HepG2 (cell line): ENCODE results near the gene TAS1R1. TPM values are rescaled to one million over a fixed set of nuclear protein-coding genes. Genes with fewer than 3 reads are reported as not detected.

Source experiments
- CCDC6 ChIP-seq: sonication (generic); formaldehyde crosslinking; IDR thresholded peaks from 2 replicates; pipeline ENCODE4 v1.8.1; 2022; ENCODE audit warnings: mild to moderate bottlenecking, missing genetic modification reagents, moderate library complexity
- DRAP1 ChIP-seq: IDR thresholded peaks from 2 replicates; pipeline ENCODE4 v1.6.1; 2016; ENCODE audit warnings: missing genetic modification reagents, missing compliant biosample characterization
- FOXK1 ChIP-seq: sonication (generic); formaldehyde crosslinking; IDR thresholded peaks from 2 replicates; pipeline ENCODE4 v1.4.0; 2020; ENCODE audit warnings: low read depth, missing genetic modification reagents, borderline replicate concordance
- HMGXB4 ChIP-seq, 2 experiments: sonication (generic) in 1 of 2; formaldehyde crosslinking in 1 of 2; IDR thresholded peaks; 2 replicates each; pipeline versions ENCODE4 v1.4.0 to v1.6.1; 2018 to 2020; ENCODE audit warnings: missing genetic modification reagents in 2 of 2, borderline replicate concordance in 1 of 2, low read depth in 1 of 2, mild to moderate bottlenecking in 1 of 2, missing biosample characterization in 1 of 2
- IKZF1 ChIP-seq: fragments of 450-650 bp; IDR thresholded peaks from 2 replicates; pipeline ENCODE4 v1.7.1; 2016
- KLF6 ChIP-seq: IDR thresholded peaks from 2 replicates; pipeline ENCODE4 v1.8.0; 2016; ENCODE audit warnings: missing biosample characterization, missing genetic modification reagents
- MAFK ChIP-seq, 2 experiments: IDR thresholded peaks in 1 of 2; conservative IDR thresholded peaks in 1 of 2; 2 replicates each; pipeline ENCODE4 v1.6.1; 2011; ENCODE audit warnings: improper control_type of control experiment in 2 of 2, low read length in 2 of 2
- PHF21A ChIP-seq: sonication (generic); formaldehyde crosslinking; IDR thresholded peaks from 2 replicates; pipeline ENCODE4 v1.5.0; 2020; ENCODE audit warnings: mild to moderate bottlenecking, missing genetic modification reagents
- PHF8 ChIP-seq: sonication (generic); formaldehyde crosslinking; IDR thresholded peaks from 2 replicates; pipeline ENCODE4 v1.5.0; 2020; ENCODE audit warnings: missing genetic modification reagents
- RXRA ChIP-seq: sonication (generic); formaldehyde crosslinking; IDR thresholded peaks from 2 replicates; pipeline ENCODE4 v1.5.1; 2020; ENCODE audit warnings: missing genetic modification reagents
- SRSF9 ChIP-seq: fragments of 200-400 bp; formaldehyde crosslinking; IDR thresholded peaks from 2 replicates; pipeline ENCODE4 v1.6.1; 2018; ENCODE audit warnings: borderline replicate concordance, mild to moderate bottlenecking, low read depth, low read length; ENCODE audit not compliant: insufficient read depth, poor library complexity, severe bottlenecking
- THAP7 ChIP-seq: sonication (generic); formaldehyde crosslinking; IDR thresholded peaks from 2 replicates; pipeline ENCODE4 v1.8.1; 2023; ENCODE audit warnings: mild to moderate bottlenecking, missing genetic modification reagents
- ZFY ChIP-seq: sonication (generic); formaldehyde crosslinking; IDR thresholded peaks from 2 replicates; pipeline ENCODE4 v1.4.0; 2020; ENCODE audit warnings: missing genetic modification reagents
- ZNF430 ChIP-seq: sonication (generic); formaldehyde crosslinking; IDR thresholded peaks from 2 replicates; pipeline ENCODE4 v1.9.0; 2021; ENCODE audit warnings: mild to moderate bottlenecking, missing genetic modification reagents
- ZNF446 ChIP-seq: sonication (generic); formaldehyde crosslinking; IDR thresholded peaks from 2 replicates; pipeline ENCODE4 v1.5.0; 2020; ENCODE audit warnings: mild to moderate bottlenecking, missing genetic modification reagents
- ZNF607 ChIP-seq: sonication (generic); formaldehyde crosslinking; IDR thresholded peaks from 2 replicates; pipeline ENCODE4 v1.5.1; 2020; ENCODE audit warnings: missing genetic modification reagents, mild to moderate bottlenecking, borderline replicate concordance
- ZNF749 ChIP-seq: sonication (generic); formaldehyde crosslinking; IDR thresholded peaks from 2 replicates; pipeline ENCODE4 v1.8.0; 2022; ENCODE audit warnings: mild to moderate bottlenecking, missing genetic modification reagents, moderate library complexity, borderline replicate concordance
- polyA plus RNA-seq, 8 experiments: library from polyadenylated mRNA; depleted of rRNA in 3 of 8; stranded (reverse) in 7 of 8; unstranded in 1 of 8; fragments of >200 nt; fragmentation: Illumina TruSeq in 4 of 8; extraction: Trizol in 4 of 8; gene quantifications; 2 replicates each; pipeline versions ENCODE4 v1.2.1 to v1.2.3, GENCODE V29; 2011 to 2016; ENCODE audit warnings: low read depth in 4 of 8, missing spikeins in 1 of 8, mixed read lengths in 1 of 8; ENCODE audit not compliant: insufficient read depth in 1 of 8
- total RNA-seq, 5 experiments: library from RNA; depleted of rRNA; stranded (reverse); fragments of >200 nt; fragmentation: Illumina TruSeq; extraction: Trizol; gene quantifications; 2 replicates each; pipeline ENCODE4 v1.2.3, GENCODE V29; 2016; ENCODE audit warnings: low read depth in 1 of 5
- TF ChIP-seq, protein P1 (sequence below), 2 experiments: fragments of 450-650 bp in 1 of 2; sonication (generic) in 1 of 2; formaldehyde crosslinking; IDR thresholded peaks; 2 replicates each; pipeline versions ENCODE4 v1.5.0 to v1.8.0; 2020 to 2022; ENCODE audit warnings: mild to moderate bottlenecking in 1 of 2, missing genetic modification reagents in 1 of 2
- TF ChIP-seq, protein P2 (sequence below): sonication (generic); formaldehyde crosslinking; IDR thresholded peaks from 2 replicates; pipeline ENCODE4 v1.5.0; 2020; ENCODE audit warnings: missing genetic modification reagents, mild to moderate bottlenecking, borderline replicate concordance
- TF ChIP-seq, protein P3 (sequence below): IDR thresholded peaks from 2 replicates; pipeline ENCODE4 v1.6.1; 2016; ENCODE audit warnings: low read depth
- TF ChIP-seq, protein P4 (sequence below): IDR thresholded peaks from 2 replicates; pipeline ENCODE4 v1.6.1; 2016; ENCODE audit warnings: mild to moderate bottlenecking, missing biosample characterization, missing genetic modification reagents

The TAS1R1 gene
- total and polyA plus RNA-seq, 2 of the 13 experiments (the other 11 are each of a cell fraction or from before 2014, with no cell fraction given) = 1.4 to 1.6 TPM

DNA sequence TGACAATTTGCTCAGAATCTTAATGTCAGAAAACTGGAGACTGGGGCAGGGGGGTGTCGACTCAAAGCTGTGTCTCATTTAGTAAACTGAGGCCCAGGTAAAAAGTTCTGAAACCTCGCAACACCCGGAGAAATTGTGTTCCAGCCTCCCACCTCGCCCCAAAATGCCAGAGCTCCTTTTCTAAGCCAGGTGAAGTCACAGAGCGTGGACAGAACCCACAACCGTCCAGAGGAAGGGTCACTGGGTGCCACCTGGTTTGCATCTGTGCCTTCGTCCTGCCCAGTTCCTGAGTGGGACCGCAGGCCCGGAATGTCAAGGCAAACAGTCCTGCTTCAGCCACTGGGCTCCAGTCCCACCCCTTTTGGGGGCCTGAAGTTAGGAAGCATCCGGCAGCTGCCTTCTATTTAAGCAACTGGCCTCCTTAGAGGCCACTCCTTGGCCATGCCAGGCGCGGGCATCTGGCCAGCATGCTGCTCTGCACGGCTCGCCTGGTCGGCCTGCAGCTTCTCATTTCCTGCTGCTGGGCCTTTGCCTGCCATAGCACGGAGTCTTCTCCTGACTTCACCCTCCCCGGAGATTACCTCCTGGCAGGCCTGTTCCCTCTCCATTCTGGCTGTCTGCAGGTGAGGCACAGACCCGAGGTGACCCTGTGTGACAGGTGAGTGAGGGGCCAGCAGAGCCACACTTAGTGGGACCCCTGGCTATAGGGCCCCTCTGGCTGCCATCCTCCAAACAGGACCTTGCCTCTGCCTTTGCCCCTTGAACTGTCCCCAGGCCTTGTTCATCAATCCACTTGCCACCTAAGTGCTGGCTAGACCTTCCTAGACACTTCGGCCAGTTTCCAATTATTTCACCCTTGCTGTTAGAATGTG, at the start of gene TAS1R1 (continued):
- TF ChIP-seq, protein P1, sequence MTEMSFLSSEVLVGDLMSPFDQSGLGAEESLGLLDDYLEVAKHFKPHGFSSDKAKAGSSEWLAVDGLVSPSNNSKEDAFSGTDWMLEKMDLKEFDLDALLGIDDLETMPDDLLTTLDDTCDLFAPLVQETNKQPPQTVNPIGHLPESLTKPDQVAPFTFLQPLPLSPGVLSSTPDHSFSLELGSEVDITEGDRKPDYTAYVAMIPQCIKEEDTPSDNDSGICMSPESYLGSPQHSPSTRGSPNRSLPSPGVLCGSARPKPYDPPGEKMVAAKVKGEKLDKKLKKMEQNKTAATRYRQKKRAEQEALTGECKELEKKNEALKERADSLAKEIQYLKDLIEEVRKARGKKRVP (CRISPR knock-in tag; IDR thresholded peaks at IDR 0.05) = no peak
- TF ChIP-seq HMGXB4 (CRISPR knock-in tag; IDR thresholded peaks at IDR 0.05; ENCODE audit: borderline replicate concordance in 1 of 2, low read depth in 1 of 2) (0 out of 4 replicates have a peak, but pooled peaks of 1 of the 2 experiments have one; percentile 20), RXRA (peak; percentile 40; the same call in 1 of the 2 replicates), ZNF749 (CRISPR knock-in tag) (no peak), KLF6 (CRISPR knock-in tag) (no peak), ZNF607 (no peak), IKZF1 (no peak), PHF8 (CRISPR knock-in tag) (peak; percentile 54; the same call in 1 of the 2 replicates), CCDC6 (CRISPR knock-in tag) (no peak), MAFK (conservative IDR thresholded peaks at IDR 0.05 in 1 of 2, IDR thresholded peaks at IDR 0.05 in 1 of 2; ENCODE audit: low read length in 2 of 2) (no peak), ZFY (CRISPR knock-in tag) (peak; percentile 35), ZNF446 (CRISPR knock-in tag) (no peak), FOXK1 (no peak), PHF21A (CRISPR knock-in tag) (no peak), THAP7 (CRISPR knock-in tag) (no peak; the same call in 1 of the 2 replicates), SRSF9 (no peak), DRAP1 (CRISPR knock-in tag) (0 out of 2 replicates have a peak, but pooled peaks have one; percentile 18), ZNF430 (CRISPR knock-in tag) (peak; percentile 52; the same call in 1 of the 2 replicates)
- TF ChIP-seq, protein P2, sequence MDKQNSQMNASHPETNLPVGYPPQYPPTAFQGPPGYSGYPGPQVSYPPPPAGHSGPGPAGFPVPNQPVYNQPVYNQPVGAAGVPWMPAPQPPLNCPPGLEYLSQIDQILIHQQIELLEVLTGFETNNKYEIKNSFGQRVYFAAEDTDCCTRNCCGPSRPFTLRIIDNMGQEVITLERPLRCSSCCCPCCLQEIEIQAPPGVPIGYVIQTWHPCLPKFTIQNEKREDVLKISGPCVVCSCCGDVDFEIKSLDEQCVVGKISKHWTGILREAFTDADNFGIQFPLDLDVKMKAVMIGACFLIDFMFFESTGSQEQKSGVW (CRISPR knock-in tag) = no peak
- TF ChIP-seq, protein P3, sequence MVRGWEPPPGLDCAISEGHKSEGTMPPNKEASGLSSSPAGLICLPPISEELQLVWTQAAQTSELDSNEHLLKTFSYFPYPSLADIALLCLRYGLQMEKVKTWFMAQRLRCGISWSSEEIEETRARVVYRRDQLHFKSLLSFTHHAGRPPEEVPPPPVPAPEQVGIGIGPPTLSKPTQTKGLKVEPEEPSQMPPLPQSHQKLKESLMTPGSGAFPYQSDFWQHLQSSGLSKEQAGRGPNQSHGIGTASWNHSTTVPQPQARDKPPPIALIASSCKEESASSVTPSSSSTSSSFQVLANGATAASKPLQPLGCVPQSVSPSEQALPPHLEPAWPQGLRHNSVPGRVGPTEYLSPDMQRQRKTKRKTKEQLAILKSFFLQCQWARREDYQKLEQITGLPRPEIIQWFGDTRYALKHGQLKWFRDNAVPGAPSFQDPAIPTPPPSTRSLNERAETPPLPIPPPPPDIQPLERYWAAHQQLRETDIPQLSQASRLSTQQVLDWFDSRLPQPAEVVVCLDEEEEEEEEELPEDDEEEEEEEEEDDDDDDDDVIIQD (CRISPR knock-in tag) = no peak
- TF ChIP-seq, protein P4, sequence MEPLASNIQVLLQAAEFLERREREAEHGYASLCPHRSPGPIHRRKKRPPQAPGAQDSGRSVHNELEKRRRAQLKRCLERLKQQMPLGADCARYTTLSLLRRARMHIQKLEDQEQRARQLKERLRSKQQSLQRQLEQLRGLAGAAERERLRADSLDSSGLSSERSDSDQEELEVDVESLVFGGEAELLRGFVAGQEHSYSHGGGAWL (CRISPR knock-in tag) = no peak
